WTC11 (cell line): ENCODE measurements around the gene P2RX1. TPM values are rescaled to one million over a fixed set of nuclear protein-coding genes. Genes with fewer than 3 reads are reported as not detected.

Experiments
- ATAC-seq: fragments of 200-7000 bp; cut with Tn5 transposase; 2 replicates; pipeline ENCODE4 v1.10.0; 2021; ENCODE audit warnings: mild to moderate bottlenecking, moderate library complexity
- CTCF ChIA-PET: fragments of 300-600 bp; sonication (Branson Sonifier 250); formaldehyde crosslinking; loops from one replicate; lab custom pipeline; 2021; ENCODE audit warnings: antibody characterized with exemption; lab: Charles Lee
- POLR2A ChIA-PET: fragments of 350-600 bp; sonication (Branson Sonifier 250); formaldehyde crosslinking; loops from one replicate; lab custom pipeline; 2021; ENCODE audit warnings: antibody characterized with exemption; lab: Charles Lee
- DNase-seq: peaks from one replicate; pipeline ENCODE4 v3.0.0; 2021; ENCODE audit warnings: low spot score
- H3K27ac Mint-ChIP-seq: 2 replicates; pipeline ENCODE4 v1.8.0; 2021; ENCODE audit warnings: mixed read lengths
- H3K27me3 Mint-ChIP-seq: 2 replicates; pipeline ENCODE4 v1.8.0; 2021; ENCODE audit warnings: low read depth, mild to moderate bottlenecking, moderate library complexity, mixed read lengths
- H3K36me3 Mint-ChIP-seq: 2 replicates; pipeline ENCODE4 v1.8.0; 2021; ENCODE audit warnings: mixed read lengths
- H3K4me1 Mint-ChIP-seq: 2 replicates; pipeline ENCODE4 v1.8.0; 2022; ENCODE audit warnings: mixed read lengths
- H3K4me3 Mint-ChIP-seq: 2 replicates; pipeline ENCODE4 v1.8.0; 2021; ENCODE audit warnings: mild to moderate bottlenecking, moderate library complexity, mixed read lengths
- H3K9me3 Mint-ChIP-seq: 2 replicates; pipeline ENCODE4 v1.8.0; 2021; ENCODE audit warnings: mixed read lengths
- ARID4B ChIP-seq: sonication (generic); formaldehyde crosslinking; IDR thresholded peaks from 2 replicates; pipeline ENCODE4 v1.8.0; 2023; ENCODE audit warnings: missing genetic modification reagents, mild to moderate bottlenecking, borderline replicate concordance
- CBFB ChIP-seq: sonication (generic); formaldehyde crosslinking; IDR thresholded peaks from 2 replicates; pipeline ENCODE4 v1.8.1; 2022; ENCODE audit warnings: mild to moderate bottlenecking, low read depth, missing genetic modification reagents
- ELF4 ChIP-seq: sonication (generic); formaldehyde crosslinking; IDR thresholded peaks from 2 replicates; pipeline ENCODE4 v1.8.1; 2022; ENCODE audit warnings: low read depth, mild to moderate bottlenecking, moderate library complexity, missing genetic modification reagents
- EMX1 ChIP-seq: fragments of 250-450 bp; sonication (Bioruptor Pico); IDR thresholded peaks from 2 replicates; pipeline ENCODE4 v1.8.0; 2021; ENCODE audit warnings: mild to moderate bottlenecking
- FOXK1 ChIP-seq: sonication (generic); formaldehyde crosslinking; IDR thresholded peaks from 2 replicates; pipeline ENCODE4 v1.8.0; 2022; ENCODE audit warnings: mild to moderate bottlenecking, moderate library complexity, missing genetic modification reagents
- PRRX2 ChIP-seq: fragments of 250-450 bp; sonication (Bioruptor Pico); IDR thresholded peaks from 2 replicates; pipeline ENCODE4 v1.8.0; 2021; ENCODE audit warnings: mild to moderate bottlenecking
- USF1 ChIP-seq: sonication (generic); formaldehyde crosslinking; IDR thresholded peaks from 2 replicates; pipeline ENCODE4 v1.8.0; 2022; ENCODE audit warnings: mild to moderate bottlenecking, missing genetic modification reagents
- ZNF138 ChIP-seq: sonication (generic); formaldehyde crosslinking; conservative IDR thresholded peaks from 2 replicates; pipeline ENCODE4 v1.8.1; 2022; ENCODE audit warnings: mild to moderate bottlenecking, moderate library complexity, missing genetic modification reagents
- total RNA-seq: library from RNA; stranded (reverse); gene quantifications from 3 replicates; pipeline ENCODE4 v1.2.3, GENCODE V29; 2021
- TF ChIP-seq, protein P1 (sequence below): fragments of 250-450 bp; sonication (Bioruptor Pico); IDR thresholded peaks from 2 replicates; pipeline ENCODE4 v1.9.0; 2021; ENCODE audit warnings: mild to moderate bottlenecking
- TF ChIP-seq, protein P2 (sequence below): sonication (generic); formaldehyde crosslinking; conservative IDR thresholded peaks from 2 replicates; pipeline ENCODE4 v1.8.1; 2022; ENCODE audit warnings: mild to moderate bottlenecking, missing genetic modification reagents
- TF ChIP-seq, protein P3 (sequence below): sonication (generic); formaldehyde crosslinking; IDR thresholded peaks from 2 replicates; pipeline ENCODE4 v1.8.0; 2022; ENCODE audit warnings: mild to moderate bottlenecking, missing genetic modification reagents
- TF ChIP-seq, protein P4 (sequence below): sonication (generic); formaldehyde crosslinking; IDR thresholded peaks from 2 replicates; pipeline ENCODE4 v1.8.1; 2023; ENCODE audit warnings: mild to moderate bottlenecking, missing genetic modification reagents

The P2RX1 gene
- total RNA-seq, 1 experiment from 2014 or later, result 0.07 TPM

GRCh38 chr17:3944485-3945388, 28.5 kb upstream of the P2RX1 start (continued):
- TF ChIP-seq USF1 (CRISPR knock-in tag) (no peak), ELF4 (CRISPR knock-in tag) (no peak)
- TF ChIP-seq, protein P1, sequence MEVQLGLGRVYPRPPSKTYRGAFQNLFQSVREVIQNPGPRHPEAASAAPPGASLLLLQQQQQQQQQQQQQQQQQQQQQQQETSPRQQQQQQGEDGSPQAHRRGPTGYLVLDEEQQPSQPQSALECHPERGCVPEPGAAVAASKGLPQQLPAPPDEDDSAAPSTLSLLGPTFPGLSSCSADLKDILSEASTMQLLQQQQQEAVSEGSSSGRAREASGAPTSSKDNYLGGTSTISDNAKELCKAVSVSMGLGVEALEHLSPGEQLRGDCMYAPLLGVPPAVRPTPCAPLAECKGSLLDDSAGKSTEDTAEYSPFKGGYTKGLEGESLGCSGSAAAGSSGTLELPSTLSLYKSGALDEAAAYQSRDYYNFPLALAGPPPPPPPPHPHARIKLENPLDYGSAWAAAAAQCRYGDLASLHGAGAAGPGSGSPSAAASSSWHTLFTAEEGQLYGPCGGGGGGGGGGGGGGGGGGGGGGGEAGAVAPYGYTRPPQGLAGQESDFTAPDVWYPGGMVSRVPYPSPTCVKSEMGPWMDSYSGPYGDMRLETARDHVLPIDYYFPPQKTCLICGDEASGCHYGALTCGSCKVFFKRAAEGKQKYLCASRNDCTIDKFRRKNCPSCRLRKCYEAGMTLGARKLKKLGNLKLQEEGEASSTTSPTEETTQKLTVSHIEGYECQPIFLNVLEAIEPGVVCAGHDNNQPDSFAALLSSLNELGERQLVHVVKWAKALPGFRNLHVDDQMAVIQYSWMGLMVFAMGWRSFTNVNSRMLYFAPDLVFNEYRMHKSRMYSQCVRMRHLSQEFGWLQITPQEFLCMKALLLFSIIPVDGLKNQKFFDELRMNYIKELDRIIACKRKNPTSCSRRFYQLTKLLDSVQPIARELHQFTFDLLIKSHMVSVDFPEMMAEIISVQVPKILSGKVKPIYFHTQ (CRISPR knock-in tag), result no peak
- TF ChIP-seq, protein P2, sequence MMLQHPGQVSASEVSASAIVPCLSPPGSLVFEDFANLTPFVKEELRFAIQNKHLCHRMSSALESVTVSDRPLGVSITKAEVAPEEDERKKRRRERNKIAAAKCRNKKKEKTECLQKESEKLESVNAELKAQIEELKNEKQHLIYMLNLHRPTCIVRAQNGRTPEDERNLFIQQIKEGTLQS, result no peak

DNA sequence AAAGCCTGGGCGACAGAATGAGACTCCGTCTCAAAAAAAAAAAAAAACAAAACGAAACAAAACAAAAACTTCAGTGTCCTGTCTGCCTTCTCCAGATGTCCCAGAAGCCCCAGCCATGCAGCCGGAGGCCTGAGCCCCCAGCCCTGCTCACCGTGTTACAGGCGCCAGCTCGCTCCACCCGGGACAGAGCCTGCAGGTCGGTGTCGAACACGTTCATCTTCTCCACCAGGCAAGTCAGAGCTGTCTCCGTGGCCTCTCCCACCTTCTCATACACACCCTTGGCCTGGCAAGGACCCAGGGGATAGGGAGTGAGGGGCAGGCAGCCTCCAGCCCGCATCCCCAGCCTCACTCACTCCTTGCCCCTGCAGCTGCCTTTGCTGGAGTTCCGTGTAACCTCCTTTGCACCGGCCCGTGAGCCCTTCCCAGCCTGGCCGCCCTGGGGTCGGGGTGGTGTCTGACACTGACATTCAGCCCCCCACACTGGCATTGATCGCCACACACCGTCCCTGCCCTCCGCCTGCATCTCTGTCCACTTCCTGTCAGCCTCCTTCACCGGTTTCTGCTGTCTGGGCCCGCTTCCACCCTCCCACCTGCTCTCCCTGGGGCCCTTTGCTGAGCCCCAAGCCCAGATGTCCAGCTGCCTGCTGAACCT, 27.1 kb upstream of the P2RX1 start:
- H3K27ac Mint-ChIP-seq, result no peak overlapping the region
- ATAC-seq (no peak), DNase-seq (no peak)
- ChIA-PET CTCF (no interaction called here), POLR2A (no interaction called here)
- H3K9me3 Mint-ChIP-seq, result no peaks in the 10 kb centered on the region
- peaks cover 6% of the 10 kb centered on the region for H3K4me1 Mint-ChIP-seq
- peaks cover 9% of the 10 kb centered on the region for H3K36me3 Mint-ChIP-seq
- no peaks in the 10 kb centered on the region for H3K27me3 Mint-ChIP-seq
- no peak overlapping the region for H3K4me3 Mint-ChIP-seq
- TF ChIP-seq EMX1 (CRISPR knock-in tag) (no peak), CBFB (no peak), PRRX2 (no peak), ZNF138 (no peak), FOXK1 (CRISPR knock-in tag) (no peak), ARID4B (CRISPR knock-in tag) (no peak)
- TF ChIP-seq, protein P3, sequence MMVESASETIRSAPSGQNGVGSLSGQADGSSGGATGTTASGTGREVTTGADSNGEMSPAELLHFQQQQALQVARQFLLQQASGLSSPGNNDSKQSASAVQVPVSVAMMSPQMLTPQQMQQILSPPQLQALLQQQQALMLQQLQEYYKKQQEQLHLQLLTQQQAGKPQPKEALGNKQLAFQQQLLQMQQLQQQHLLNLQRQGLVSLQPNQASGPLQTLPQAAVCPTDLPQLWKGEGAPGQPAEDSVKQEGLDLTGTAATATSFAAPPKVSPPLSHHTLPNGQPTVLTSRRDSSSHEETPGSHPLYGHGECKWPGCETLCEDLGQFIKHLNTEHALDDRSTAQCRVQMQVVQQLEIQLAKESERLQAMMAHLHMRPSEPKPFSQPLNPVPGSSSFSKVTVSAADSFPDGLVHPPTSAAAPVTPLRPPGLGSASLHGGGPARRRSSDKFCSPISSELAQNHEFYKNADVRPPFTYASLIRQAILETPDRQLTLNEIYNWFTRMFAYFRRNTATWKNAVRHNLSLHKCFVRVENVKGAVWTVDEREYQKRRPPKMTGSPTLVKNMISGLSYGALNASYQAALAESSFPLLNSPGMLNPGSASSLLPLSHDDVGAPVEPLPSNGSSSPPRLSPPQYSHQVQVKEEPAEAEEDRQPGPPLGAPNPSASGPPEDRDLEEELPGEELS, result no peak
- TF ChIP-seq, protein P2, result no peak
- TF ChIP-seq, protein P4, sequence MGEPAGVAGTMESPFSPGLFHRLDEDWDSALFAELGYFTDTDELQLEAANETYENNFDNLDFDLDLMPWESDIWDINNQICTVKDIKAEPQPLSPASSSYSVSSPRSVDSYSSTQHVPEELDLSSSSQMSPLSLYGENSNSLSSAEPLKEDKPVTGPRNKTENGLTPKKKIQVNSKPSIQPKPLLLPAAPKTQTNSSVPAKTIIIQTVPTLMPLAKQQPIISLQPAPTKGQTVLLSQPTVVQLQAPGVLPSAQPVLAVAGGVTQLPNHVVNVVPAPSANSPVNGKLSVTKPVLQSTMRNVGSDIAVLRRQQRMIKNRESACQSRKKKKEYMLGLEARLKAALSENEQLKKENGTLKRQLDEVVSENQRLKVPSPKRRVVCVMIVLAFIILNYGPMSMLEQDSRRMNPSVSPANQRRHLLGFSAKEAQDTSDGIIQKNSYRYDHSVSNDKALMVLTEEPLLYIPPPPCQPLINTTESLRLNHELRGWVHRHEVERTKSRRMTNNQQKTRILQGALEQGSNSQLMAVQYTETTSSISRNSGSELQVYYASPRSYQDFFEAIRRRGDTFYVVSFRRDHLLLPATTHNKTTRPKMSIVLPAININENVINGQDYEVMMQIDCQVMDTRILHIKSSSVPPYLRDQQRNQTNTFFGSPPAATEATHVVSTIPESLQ, result no peak
